Brain microvascular endothelial cell (primary cell): ENCODE measurements around the gene ZC3H13.

ENCODE experiments used
- DNase-seq: peaks from one replicate; pipeline ENCODE4 v3.0.0-alpha.2; 2020
- H3K27ac ChIP-seq: fragments of 250-450 bp; sonication (Bioruptor Pico); 2 replicates; pipeline ENCODE4 v1.5.1; 2020; ENCODE audit warnings: mild to moderate bottlenecking, moderate library complexity
- H3K27me3 ChIP-seq: fragments of 250-450 bp; sonication (Bioruptor Pico); replicated peaks from 2 replicates; pipeline ENCODE4 v1.5.1; 2020; ENCODE audit warnings: mild to moderate bottlenecking
- H3K36me3 ChIP-seq: fragments of 250-450 bp; sonication (Bioruptor Pico); replicated peaks from 2 replicates; pipeline ENCODE4 v1.5.1; 2020; ENCODE audit warnings: mild to moderate bottlenecking
- H3K4me3 ChIP-seq: 2 replicates; pipeline ENCODE4 v1.5.1; 2011; ENCODE audit warnings: low read depth, mild to moderate bottlenecking, control low read depth, low read length, moderate library complexity
- CTCF ChIP-seq: IDR thresholded peaks from 2 replicates; pipeline ENCODE4 v1.5.1; 2011; ENCODE audit warnings: low read depth, mild to moderate bottlenecking, moderate library complexity, low read length, control low read depth, inconsistent platforms; ENCODE audit errors: missing control alignments
- in situ Hi-C: cut with HindIII; loops from 2 replicates; pipeline ENCODE4 v1.10.0; 2017; ENCODE audit warnings: low sequenced_read_pairs, low pct_ligation_motif_present

Gene ZC3H13

GRCh38 chr13:45943120-45943519, 109.4 kb downstream of the ZC3H13 start:
- TF ChIP-seq CTCF: no peak
- H3K27ac ChIP-seq: no peak overlapping the region
- no peak for DNase-seq
- H3K36me3 ChIP-seq: no peaks in the 10 kb centered on the region
- no peak overlapping the region for H3K4me3 ChIP-seq
- in situ Hi-C loops: no loop called here
- H3K27me3 ChIP-seq: no peaks in the 10 kb centered on the region

DNA sequence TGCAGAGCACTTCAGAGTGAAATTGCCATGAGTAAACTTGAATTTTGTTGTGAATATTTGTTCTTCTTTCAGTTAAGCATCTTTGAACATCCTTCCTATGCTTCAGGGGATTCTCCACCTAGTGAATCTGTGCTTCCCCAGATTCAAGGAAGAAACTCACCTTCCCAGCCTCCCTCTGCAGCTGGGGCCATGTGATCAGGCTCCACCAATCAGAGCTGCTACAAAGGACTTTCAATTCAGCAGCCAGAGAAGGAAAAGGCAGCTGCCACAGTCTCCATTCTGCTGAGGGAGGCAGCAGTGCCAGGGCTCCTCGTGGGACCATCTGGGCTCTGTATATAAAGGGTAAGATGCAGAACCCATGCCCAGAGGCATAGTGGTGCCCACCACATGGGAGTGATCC, 111.3 kb downstream of the ZC3H13 start:
- Histone ChIP-seq H3K36me3 (no peaks in the 10 kb centered on the region), H3K27ac (no peak overlapping the region), H3K27me3 (no peaks in the 10 kb centered on the region), H3K4me3 (no peak overlapping the region)
- no peak for TF ChIP-seq CTCF
- DNase-seq: no peak
- in situ Hi-C loops: no loop called here

DNA sequence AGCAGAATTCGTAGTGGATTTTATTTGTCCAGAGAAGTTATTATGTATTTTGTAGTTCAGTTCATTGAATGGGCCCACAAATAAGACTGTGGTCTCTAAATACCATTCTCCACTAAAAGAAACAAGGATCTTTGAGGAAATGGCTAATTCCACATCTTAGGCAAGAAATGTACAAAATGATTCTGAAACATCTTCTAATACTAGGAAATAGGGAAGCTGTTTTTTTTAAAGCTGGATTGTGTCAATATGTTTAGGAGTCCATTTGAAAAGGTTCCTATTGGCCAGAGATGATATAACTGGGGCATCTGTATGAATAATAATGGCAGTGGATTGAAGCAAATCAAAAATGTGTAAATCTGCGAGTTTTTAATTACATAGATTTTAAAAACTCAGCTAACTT, 112.5 kb downstream of the ZC3H13 start:
- no peaks in the 10 kb centered on the region for H3K27me3 ChIP-seq
- no peaks in the 10 kb centered on the region for H3K36me3 ChIP-seq
- no peak overlapping the region for H3K4me3 ChIP-seq
- DNase-seq: no peak
- in situ Hi-C loops: no loop called here
- no peak for TF ChIP-seq CTCF
- no peak overlapping the region for H3K27ac ChIP-seq

DNA sequence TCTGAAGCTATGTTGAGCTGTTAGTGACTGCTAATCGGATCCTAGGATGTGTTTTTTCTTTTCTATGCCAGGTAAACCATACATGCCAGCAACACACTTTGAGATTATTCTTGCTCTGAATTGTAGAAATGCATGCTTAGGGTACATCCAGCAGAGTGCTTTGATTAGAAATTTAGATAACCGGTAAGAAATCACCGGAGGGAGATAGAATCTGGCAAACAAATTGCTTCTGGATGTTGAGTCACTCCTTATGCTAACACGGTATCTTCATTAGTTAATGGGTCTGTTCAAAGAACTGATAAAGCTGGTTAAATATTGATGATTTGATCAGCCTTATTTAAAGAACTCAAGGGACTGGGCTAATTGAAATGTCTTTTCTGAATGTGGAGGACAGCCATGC, 115.9 kb downstream of the ZC3H13 start:
- H3K36me3 ChIP-seq: no peaks in the 10 kb centered on the region
- H3K27ac ChIP-seq: no peak overlapping the region
- no peak for TF ChIP-seq CTCF
- in situ Hi-C loops: no loop called here
- DNase-seq: no peak
- H3K4me3 ChIP-seq: no peak overlapping the region
- no peaks in the 10 kb centered on the region for H3K27me3 ChIP-seq

DNA sequence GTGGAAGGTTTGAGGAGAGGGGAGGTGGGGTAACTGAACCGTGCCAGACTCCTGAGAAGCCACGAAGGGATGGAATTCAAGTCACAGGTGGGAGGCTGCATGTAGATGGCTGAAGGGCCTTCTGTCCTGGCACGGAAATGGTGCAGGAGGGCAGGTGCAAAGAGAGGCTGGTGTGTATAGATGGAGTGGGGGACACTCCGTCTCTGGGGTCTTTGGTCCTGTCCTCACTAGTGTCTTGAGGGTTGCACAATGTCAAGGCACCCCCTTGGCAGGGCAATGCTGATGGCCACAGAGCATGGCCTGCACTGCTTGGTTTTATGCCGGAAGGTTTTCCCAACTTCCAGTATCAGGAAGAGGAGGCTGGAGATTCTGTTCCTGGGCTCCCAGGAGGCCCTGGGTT, 118.3 kb downstream of the ZC3H13 start:
- no peak for DNase-seq
- in situ Hi-C loops: no loop called here
- H3K27me3 ChIP-seq: no peaks in the 10 kb centered on the region
- no peak for TF ChIP-seq CTCF
- no peak overlapping the region for H3K27ac ChIP-seq
- no peaks in the 10 kb centered on the region for H3K36me3 ChIP-seq
- H3K4me3 ChIP-seq: no peak overlapping the region

- no peak overlapping the region for H3K4me3 ChIP-seq
- no peaks in the 10 kb centered on the region for H3K36me3 ChIP-seq
- TF ChIP-seq CTCF: no peak
- H3K27ac ChIP-seq: no peak overlapping the region
- DNase-seq: no peak
- no peaks in the 10 kb centered on the region for H3K27me3 ChIP-seq
- in situ Hi-C loops: no loop called here
These were observed 119.2 kb downstream of the ZC3H13 start for GRCh38 chr13:45933203-45933908.
